ENCODE data around the gene ALKBH3.
A peak's percentile ranks its signal among the peaks of the same experiment; 100 is the strongest.

ALKBH3 gene

GRCh38 chr11:43879789-43880639 lies 617 bp upstream of the ALKBH3 start:
- DNase-seq (ENCODE audit: low read depth) = no peak
- H3K4me3 ChIP-seq (ENCODE audit: low read length) = peak overlapping the region; percentile 98
- TF ChIP-seq CTCF (IDR thresholded peaks at IDR 0.05; ENCODE audit: insufficient read depth, low read depth, low read length, missing control alignments) = no peak

- TF ChIP-seq CTCF (IDR thresholded peaks at IDR 0.05; ENCODE audit: insufficient read depth, low read depth, low read length, missing control alignments) = no peak
- H3K4me3 ChIP-seq (ENCODE audit: low read length) = no peak overlapping the region
- DNase-seq (ENCODE audit: low read depth) = no peak
Measured at GRCh38 chr11:43892851-43893250, 12.2 kb downstream of the ALKBH3 start.

- DNase-seq (ENCODE audit: low read depth) = no peak
- no peak overlapping the region for H3K4me3 ChIP-seq (ENCODE audit: low read length)
- no peak for TF ChIP-seq CTCF (IDR thresholded peaks at IDR 0.05; ENCODE audit: insufficient read depth, low read depth, low read length, missing control alignments)
Measured at GRCh38 chr11:43894546-43894945, 13.9 kb downstream of the ALKBH3 start.

- TF ChIP-seq CTCF (IDR thresholded peaks at IDR 0.05; ENCODE audit: insufficient read depth, low read depth, low read length, missing control alignments) = no peak
- no peak for DNase-seq (ENCODE audit: low read depth)
Measured at GRCh38 chr11:43895601-43896000, 15.0 kb downstream of the ALKBH3 start.

GRCh38 chr11:43898574-43898973 lies 17.9 kb downstream of the ALKBH3 start:
- TF ChIP-seq CTCF (IDR thresholded peaks at IDR 0.05; ENCODE audit: insufficient read depth, low read depth, low read length, missing control alignments) = no peak
- H3K4me3 ChIP-seq (ENCODE audit: low read length) = no peak overlapping the region
- no peak for DNase-seq (ENCODE audit: low read depth)

More at GRCh38 chr11:43895601-43896000, 15.0 kb downstream of the ALKBH3 start:
- H3K4me3 ChIP-seq (ENCODE audit: low read length) = no peak overlapping the region

- no peak for DNase-seq (ENCODE audit: low read depth)
- no peak overlapping the region for H3K4me3 ChIP-seq (ENCODE audit: low read length)
- no peak for TF ChIP-seq CTCF (IDR thresholded peaks at IDR 0.05; ENCODE audit: insufficient read depth, low read depth, low read length, missing control alignments)
Measured at GRCh38 chr11:43899094-43899493, 18.5 kb downstream of the ALKBH3 start.

- no peak for DNase-seq (ENCODE audit: low read depth)
- no peak overlapping the region for H3K4me3 ChIP-seq (ENCODE audit: low read length)
- TF ChIP-seq CTCF (IDR thresholded peaks at IDR 0.05; ENCODE audit: insufficient read depth, low read depth, low read length, missing control alignments) = no peak
Measured at GRCh38 chr11:43901551-43901950, 20.9 kb downstream of the ALKBH3 start.

Measured in epithelial cell of esophagus (primary cell).